CD4-positive, alpha-beta T cell (primary cell): ENCODE results near the gene OR5F1. TPM values are rescaled to one million over a fixed set of nuclear protein-coding genes. Genes with fewer than 3 reads are reported as not detected.

ENCODE experiments used
- ATAC-seq: fragments of 200-7000 bp; cut with Tn5 transposase; one replicate; pipeline ENCODE4 v1.10.0; 2022; ENCODE audit warnings: mild to moderate bottlenecking; ENCODE audit not compliant: poor library complexity
- CTCF ChIA-PET: fragments of 350-600 bp; sonication (Branson Sonifier 250); formaldehyde crosslinking; loops from one replicate; lab custom pipeline; 2021; ENCODE audit warnings: antibody characterized with exemption, inconsistent platforms; lab: Charles Lee
- POLR2A ChIA-PET: fragments of 350-600 bp; sonication (Branson Sonifier 250); formaldehyde crosslinking; loops from one replicate; lab custom pipeline; 2021; ENCODE audit warnings: antibody characterized with exemption, inconsistent platforms; lab: Charles Lee
- DNase-seq, 14 experiments: peaks; one replicate each; pipeline ENCODE4 v3.0.0-alpha.2; 2013 to 2020; ENCODE audit warnings: mixed read lengths in 2 of 14
- H3K27ac ChIP-seq, 2 donors: one replicate each; pipeline versions ENCODE4 v1.5.1 to v1.7.0; 2013; ENCODE audit warnings: low read length in 2 of 2, low read depth in 1 of 2, mild to moderate bottlenecking in 1 of 2
- H3K27me3 ChIP-seq, 2 experiments: 1 replicate in 1 of 2; 2 replicates in 1 of 2; pipeline versions ENCODE4 v1.6.1 to v1.7.0; 2013; ENCODE audit warnings: low read length in 2 of 2, control low read depth in 1 of 2, mild to moderate bottlenecking in 1 of 2, moderate library complexity in 1 of 2; ENCODE audit not compliant: insufficient read depth in 2 of 2, control insufficient read depth in 1 of 2
- H3K36me3 ChIP-seq: one replicate; pipeline ENCODE4 v1.6.1; 2013; ENCODE audit warnings: low read length, control low read depth; ENCODE audit not compliant: insufficient read depth
- H3K4me1 ChIP-seq: one replicate; pipeline ENCODE4 v1.6.1; 2013; ENCODE audit warnings: low read length, control low read depth; ENCODE audit not compliant: insufficient read depth
- H3K4me3 ChIP-seq: one replicate; pipeline ENCODE4 v1.5.1; 2013; ENCODE audit warnings: mild to moderate bottlenecking, low read length, moderate library complexity
- H3K9me3 ChIP-seq, 2 experiments: 1 replicate in 1 of 2; 2 replicates in 1 of 2; pipeline versions ENCODE4 v1.6.1 to v1.7.0; 2013; ENCODE audit warnings: low read length in 2 of 2, mild to moderate bottlenecking in 2 of 2, control low read depth in 1 of 2, moderate library complexity in 1 of 2; ENCODE audit not compliant: control insufficient read depth in 1 of 2, insufficient read depth in 1 of 2
- H3K27ac Mint-ChIP-seq: one replicate; pipeline ENCODE4 v1.8.0; 2020; ENCODE audit warnings: mixed read lengths
- H3K27me3 Mint-ChIP-seq: one replicate; pipeline ENCODE4 v1.8.0; 2021; ENCODE audit warnings: mixed read lengths
- H3K36me3 Mint-ChIP-seq: one replicate; pipeline ENCODE4 v1.8.0; 2021; ENCODE audit warnings: low read depth, mixed read lengths
- H3K4me1 Mint-ChIP-seq: one replicate; pipeline ENCODE4 v1.8.0; 2021; ENCODE audit warnings: low read depth, mixed read lengths
- H3K4me3 Mint-ChIP-seq: one replicate; pipeline ENCODE4 v1.8.0; 2020; ENCODE audit warnings: mild to moderate bottlenecking, mixed read lengths
- H3K9me3 Mint-ChIP-seq: one replicate; pipeline ENCODE4 v1.8.0; 2020; ENCODE audit warnings: mixed read lengths
- intact Hi-C, 2 experiments: fragments of 100-400 bp; cut with DNase I in 1 of 2; cut with micrococcal nuclease in 1 of 2; formaldehyde crosslinking; loops; one replicate each; pipeline versions ENCODE4 v1.15.1 to v1.9.0; 2023 to 2025; cut with DNase I, micrococcal nuclease
- total RNA-seq, 174 experiments: library from RNA in 2 of 174; stranded (reverse) in 2 of 174; gene quantifications; one replicate each; pipeline ENCODE4 v1.2.3 and lab custom pipeline; 2021 to 2026
- TF ChIP-seq, protein P1 (sequence below): fragments of 200-600 bp; IDR thresholded peaks from one replicate; pipeline ENCODE4 v1.8.0; 2022; ENCODE audit warnings: antibody characterized with exemption, mild to moderate bottlenecking

Gene OR5F1
- total RNA-seq, 2 experiments from 2014 or later, result not detected

DNA sequence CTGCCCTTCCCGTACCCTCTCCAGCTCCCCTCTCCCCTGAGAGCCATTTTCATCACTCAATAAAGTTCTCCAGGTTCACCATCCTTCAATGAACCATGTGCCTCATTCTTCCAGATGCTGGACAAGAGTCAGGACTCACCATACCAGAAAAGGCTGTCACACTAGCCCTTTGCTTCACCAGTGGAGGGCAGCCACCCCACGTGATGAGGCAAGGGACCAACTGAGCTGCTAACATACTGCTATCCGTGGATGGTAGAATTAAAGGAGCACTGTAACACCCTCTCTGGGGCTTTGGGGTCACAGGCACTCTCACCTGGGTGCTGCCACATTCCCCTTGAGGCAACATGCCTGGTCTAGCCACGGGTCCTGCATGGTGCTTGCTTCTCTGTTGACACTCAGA lies 45.1 kb downstream of the OR5F1 start:
- CTCF ChIA-PET, result no interaction called here
- no peak for DNase-seq
- intact Hi-C loops, result no loop called here
- Histone ChIP-seq H3K27ac (no peak overlapping the region), H3K9me3 (peaks cover 0 to 10% of the 10 kb centered on the region in 2 experiments), H3K36me3 (no peaks in the 10 kb centered on the region), H3K27me3 (no peaks in the 10 kb centered on the region), H3K4me1 (no peaks in the 10 kb centered on the region), H3K4me3 (no peak overlapping the region)
- POLR2A ChIA-PET, result no interaction called here
- H3K27ac Mint-ChIP-seq, result no peak overlapping the region
- no peak overlapping the region for H3K4me3 Mint-ChIP-seq
- H3K27me3 Mint-ChIP-seq, result no peaks in the 10 kb centered on the region
- H3K4me1 Mint-ChIP-seq, result no peaks in the 10 kb centered on the region
- ATAC-seq, result no peak
- H3K9me3 Mint-ChIP-seq, result no peaks in the 10 kb centered on the region
- H3K36me3 Mint-ChIP-seq, result no peaks in the 10 kb centered on the region
- TF ChIP-seq, protein P1, sequence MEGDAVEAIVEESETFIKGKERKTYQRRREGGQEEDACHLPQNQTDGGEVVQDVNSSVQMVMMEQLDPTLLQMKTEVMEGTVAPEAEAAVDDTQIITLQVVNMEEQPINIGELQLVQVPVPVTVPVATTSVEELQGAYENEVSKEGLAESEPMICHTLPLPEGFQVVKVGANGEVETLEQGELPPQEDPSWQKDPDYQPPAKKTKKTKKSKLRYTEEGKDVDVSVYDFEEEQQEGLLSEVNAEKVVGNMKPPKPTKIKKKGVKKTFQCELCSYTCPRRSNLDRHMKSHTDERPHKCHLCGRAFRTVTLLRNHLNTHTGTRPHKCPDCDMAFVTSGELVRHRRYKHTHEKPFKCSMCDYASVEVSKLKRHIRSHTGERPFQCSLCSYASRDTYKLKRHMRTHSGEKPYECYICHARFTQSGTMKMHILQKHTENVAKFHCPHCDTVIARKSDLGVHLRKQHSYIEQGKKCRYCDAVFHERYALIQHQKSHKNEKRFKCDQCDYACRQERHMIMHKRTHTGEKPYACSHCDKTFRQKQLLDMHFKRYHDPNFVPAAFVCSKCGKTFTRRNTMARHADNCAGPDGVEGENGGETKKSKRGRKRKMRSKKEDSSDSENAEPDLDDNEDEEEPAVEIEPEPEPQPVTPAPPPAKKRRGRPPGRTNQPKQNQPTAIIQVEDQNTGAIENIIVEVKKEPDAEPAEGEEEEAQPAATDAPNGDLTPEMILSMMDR, result no peak

Other genes starting within 250 kb of the OR5F1 start
- gene OR5D13, start 221.2 kb downstream of the OR5F1 start, total RNA-seq, result not detected
- gene OR5D14, start 199.1 kb downstream of the OR5F1 start, total RNA-seq, result not detected
- not detected for gene OR5L1, start 183.3 kb downstream of the OR5F1 start, total RNA-seq
- gene OR5D18, start 175.0 kb downstream of the OR5F1 start, total RNA-seq, result not detected
- not detected for gene OR5L2, start 167.4 kb downstream of the OR5F1 start, total RNA-seq
- gene OR5D16, start 155.9 kb downstream of the OR5F1 start, total RNA-seq, result not detected
- not detected for gene TRIM51, start 111.3 kb downstream of the OR5F1 start, total RNA-seq
- gene OR5W2, start 80.0 kb downstream of the OR5F1 start, total RNA-seq, result not detected
- gene OR5I1, start 58.2 kb downstream of the OR5F1 start, total RNA-seq, result not detected
- gene OR10AG1, start 24.7 kb downstream of the OR5F1 start, total RNA-seq, result not detected
- not detected for gene OR5AS1, start 33.0 kb upstream of the OR5F1 start, total RNA-seq
- gene OR8I2, start 98.7 kb upstream of the OR5F1 start, total RNA-seq, result not detected
- gene OR8H2, start 109.1 kb upstream of the OR5F1 start, total RNA-seq, result not detected
- not detected for gene OR8H3, start 127.7 kb upstream of the OR5F1 start, total RNA-seq
- gene OR8J3, start 145.6 kb upstream of the OR5F1 start, total RNA-seq, result not detected
- not detected for gene OR8K5, start 165.7 kb upstream of the OR5F1 start, total RNA-seq
- gene OR5J2, start 182.0 kb upstream of the OR5F1 start, total RNA-seq, result not detected
- not detected for gene OR5T2, start 239.6 kb upstream of the OR5F1 start, total RNA-seq